ENCODE measurements around the gene ZNF365. TPM values are rescaled to one million over a fixed set of nuclear protein-coding genes. Genes with fewer than 3 reads are reported as not detected.

ZNF365 gene
- total RNA-seq, 1 donor from 2014 or later, result 0.26 TPM

DNA sequence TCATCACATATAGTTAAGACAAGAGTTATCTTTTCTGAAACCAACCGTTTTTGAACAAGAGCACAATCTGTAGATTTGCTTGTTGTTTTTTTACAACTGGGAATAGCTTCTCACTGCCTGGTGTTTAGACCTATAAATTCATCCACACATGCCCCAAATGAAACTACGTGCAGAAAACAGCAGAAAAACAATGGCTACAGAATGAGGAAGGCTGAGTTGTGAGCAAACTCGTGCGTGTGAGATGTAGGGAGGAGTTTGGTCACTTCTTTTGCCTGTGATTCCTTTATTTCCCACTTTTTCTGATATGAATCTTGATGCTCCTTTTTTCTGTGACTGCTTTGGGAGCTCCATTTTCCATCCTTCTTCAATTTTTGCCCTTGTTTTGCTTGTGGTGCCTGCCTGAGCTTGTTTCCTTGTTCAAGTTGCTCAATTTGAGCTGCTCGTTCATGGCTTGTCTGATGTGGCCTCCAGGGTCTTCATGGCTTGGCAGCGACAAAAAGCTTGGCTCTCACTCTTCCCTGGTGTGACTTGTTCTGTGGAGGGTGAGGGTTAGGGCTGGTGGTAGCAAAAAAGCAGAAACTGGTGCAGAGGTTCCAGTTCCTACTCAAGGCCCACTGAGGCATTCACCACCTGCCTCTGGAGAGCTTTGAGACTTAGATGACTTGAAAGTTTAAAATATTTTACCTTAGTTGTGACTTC is 76.9 kb downstream of the ZNF365 start:
- Histone ChIP-seq H4K20me1 (ENCODE audit: low read depth) (no peaks in the 10 kb centered on the region), H3K9ac (no peak overlapping the region), H3K79me2 (ENCODE audit: low read depth) (no peaks in the 10 kb centered on the region), H3K27me3 (no peaks in the 10 kb centered on the region), H3K4me3 (no peak overlapping the region), H3K4me1 (no peaks in the 10 kb centered on the region), H3F3A (ENCODE audit: low read depth) (no peaks in the 10 kb centered on the region), H3K9me3 (ENCODE audit: low read depth) (no peaks in the 10 kb centered on the region), H2AFZ (replicated peaks) (peak overlapping the region; percentile 22), H3K27ac (no peak overlapping the region), H3K4me2 (no peak overlapping the region), H3K36me3 (no peaks in the 10 kb centered on the region)
- Mint-ChIP-seq H3K9me3 (no peaks in the 10 kb centered on the region), H3K27me3 (ENCODE audit: insufficient read depth, low read depth) (no peaks in the 10 kb centered on the region), H3K27ac (no peak overlapping the region), H3K4me3 (no peak overlapping the region), H3K4me1 (no peaks in the 10 kb centered on the region), H3K36me3 (no peaks in the 10 kb centered on the region)
- TF ChIP-seq EZH2phosphoT487 (IDR thresholded peaks at IDR 0.05) (no peak), EZH2 (IDR thresholded peaks at IDR 0.05) (no peak)
- TF ChIP-seq, protein P1, sequence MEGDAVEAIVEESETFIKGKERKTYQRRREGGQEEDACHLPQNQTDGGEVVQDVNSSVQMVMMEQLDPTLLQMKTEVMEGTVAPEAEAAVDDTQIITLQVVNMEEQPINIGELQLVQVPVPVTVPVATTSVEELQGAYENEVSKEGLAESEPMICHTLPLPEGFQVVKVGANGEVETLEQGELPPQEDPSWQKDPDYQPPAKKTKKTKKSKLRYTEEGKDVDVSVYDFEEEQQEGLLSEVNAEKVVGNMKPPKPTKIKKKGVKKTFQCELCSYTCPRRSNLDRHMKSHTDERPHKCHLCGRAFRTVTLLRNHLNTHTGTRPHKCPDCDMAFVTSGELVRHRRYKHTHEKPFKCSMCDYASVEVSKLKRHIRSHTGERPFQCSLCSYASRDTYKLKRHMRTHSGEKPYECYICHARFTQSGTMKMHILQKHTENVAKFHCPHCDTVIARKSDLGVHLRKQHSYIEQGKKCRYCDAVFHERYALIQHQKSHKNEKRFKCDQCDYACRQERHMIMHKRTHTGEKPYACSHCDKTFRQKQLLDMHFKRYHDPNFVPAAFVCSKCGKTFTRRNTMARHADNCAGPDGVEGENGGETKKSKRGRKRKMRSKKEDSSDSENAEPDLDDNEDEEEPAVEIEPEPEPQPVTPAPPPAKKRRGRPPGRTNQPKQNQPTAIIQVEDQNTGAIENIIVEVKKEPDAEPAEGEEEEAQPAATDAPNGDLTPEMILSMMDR (IDR thresholded peaks at IDR 0.05), result no peak
- no peak for DNase-seq (ENCODE audit: low spot score)

DNA sequence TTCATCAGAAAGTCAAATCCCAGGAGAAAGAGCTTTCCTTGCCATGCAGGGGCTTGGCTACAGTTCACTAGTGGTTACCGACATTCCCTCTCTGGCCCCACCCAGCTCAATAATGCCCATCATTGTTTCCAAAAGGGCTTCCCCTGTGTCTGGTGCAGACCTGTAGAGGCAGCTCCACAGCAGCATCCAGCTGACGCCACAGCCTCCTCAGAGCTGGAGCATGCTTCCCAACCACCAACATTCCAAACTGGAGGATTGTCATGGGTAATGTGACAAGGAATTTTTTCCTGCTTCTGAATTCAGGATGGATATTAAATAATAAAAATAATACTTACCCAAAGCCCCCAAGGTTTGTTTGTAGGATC is 77.4 kb downstream of the ZNF365 start:
- Mint-ChIP-seq H3K4me1 (no peaks in the 10 kb centered on the region), H3K27ac (no peak overlapping the region), H3K4me3 (no peak overlapping the region), H3K9me3 (no peaks in the 10 kb centered on the region), H3K36me3 (no peaks in the 10 kb centered on the region), H3K27me3 (ENCODE audit: insufficient read depth, low read depth) (no peaks in the 10 kb centered on the region)
- no peak overlapping the region for H3K4me2 ChIP-seq
- no peak overlapping the region for H3K27ac ChIP-seq
- DNase-seq (ENCODE audit: low spot score), result no peak
- H3K79me2 ChIP-seq (ENCODE audit: low read depth), result no peaks in the 10 kb centered on the region
- no peaks in the 10 kb centered on the region for H3K27me3 ChIP-seq
- no peak overlapping the region for H3K4me3 ChIP-seq
- no peak for TF ChIP-seq EZH2 (IDR thresholded peaks at IDR 0.05)
- TF ChIP-seq EZH2phosphoT487 (IDR thresholded peaks at IDR 0.05), result no peak
- H2AFZ ChIP-seq (replicated peaks), result no peak overlapping the region
- H3K9ac ChIP-seq, result no peak overlapping the region
- H3F3A ChIP-seq (ENCODE audit: low read depth), result no peaks in the 10 kb centered on the region
- H4K20me1 ChIP-seq (ENCODE audit: low read depth), result no peaks in the 10 kb centered on the region
- no peaks in the 10 kb centered on the region for H3K9me3 ChIP-seq (ENCODE audit: low read depth)
- no peaks in the 10 kb centered on the region for H3K36me3 ChIP-seq
- H3K4me1 ChIP-seq, result no peaks in the 10 kb centered on the region

Small RNAs within 50 kb of the gene (small RNA-seq; reads per million reads assigned to genes)
- gene RN7SL591P, result 0.09 reads per million

Other genes starting within 250 kb of the ZNF365 start
- gene RTKN2, start 105.5 kb upstream of the ZNF365 start, total RNA-seq (ENCODE audit: low replicate concordance), result 39.1 and 65.9 TPM in 2 replicates